HG02759 (cell line): ENCODE data around the gene SLC6A1.

Experiments used
- ATAC-seq: cut with Tn5 transposase; IDR thresholded peaks from one replicate; pipeline ENCODE4 v1.9.1; 2021; ENCODE audit warnings: mild to moderate bottlenecking, moderate library complexity; ENCODE audit not compliant: unreplicated experiment

The SLC6A1 gene

DNA sequence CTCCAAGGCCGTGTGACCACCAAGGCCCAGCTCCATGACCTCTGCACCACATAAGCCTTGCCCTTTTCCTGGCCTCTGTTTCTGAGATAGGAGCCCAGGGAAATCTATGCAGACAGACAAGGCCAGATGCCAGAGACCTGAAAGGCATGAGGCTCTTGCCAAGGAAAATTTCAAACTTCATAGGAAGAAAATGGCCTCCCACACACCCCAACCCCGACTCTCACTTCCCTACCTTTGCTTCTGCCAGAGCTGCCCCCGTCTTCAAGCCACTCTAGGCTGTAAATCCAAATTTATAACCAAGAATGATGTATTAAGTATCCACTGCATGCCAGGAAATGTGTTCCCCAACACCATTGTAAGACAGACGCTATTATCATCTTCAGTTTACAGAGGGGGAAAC lies 96.3 kb downstream of the SLC6A1 start:
- no peak for ATAC-seq
